ENCODE data around the gene SMG1. TPM values are rescaled to one million over a fixed set of nuclear protein-coding genes. Genes with fewer than 3 reads are reported as not detected.

The SMG1 gene
- total and polyA plus RNA-seq, 2 of the 13 experiments (the other 11 are each of a cell fraction or from before 2014, with no cell fraction given), result 48.7 to 53.7 TPM

GRCh38 chr16:18925986-18926865, at the start of gene SMG1 (continued):
- TF ChIP-seq, protein P1, sequence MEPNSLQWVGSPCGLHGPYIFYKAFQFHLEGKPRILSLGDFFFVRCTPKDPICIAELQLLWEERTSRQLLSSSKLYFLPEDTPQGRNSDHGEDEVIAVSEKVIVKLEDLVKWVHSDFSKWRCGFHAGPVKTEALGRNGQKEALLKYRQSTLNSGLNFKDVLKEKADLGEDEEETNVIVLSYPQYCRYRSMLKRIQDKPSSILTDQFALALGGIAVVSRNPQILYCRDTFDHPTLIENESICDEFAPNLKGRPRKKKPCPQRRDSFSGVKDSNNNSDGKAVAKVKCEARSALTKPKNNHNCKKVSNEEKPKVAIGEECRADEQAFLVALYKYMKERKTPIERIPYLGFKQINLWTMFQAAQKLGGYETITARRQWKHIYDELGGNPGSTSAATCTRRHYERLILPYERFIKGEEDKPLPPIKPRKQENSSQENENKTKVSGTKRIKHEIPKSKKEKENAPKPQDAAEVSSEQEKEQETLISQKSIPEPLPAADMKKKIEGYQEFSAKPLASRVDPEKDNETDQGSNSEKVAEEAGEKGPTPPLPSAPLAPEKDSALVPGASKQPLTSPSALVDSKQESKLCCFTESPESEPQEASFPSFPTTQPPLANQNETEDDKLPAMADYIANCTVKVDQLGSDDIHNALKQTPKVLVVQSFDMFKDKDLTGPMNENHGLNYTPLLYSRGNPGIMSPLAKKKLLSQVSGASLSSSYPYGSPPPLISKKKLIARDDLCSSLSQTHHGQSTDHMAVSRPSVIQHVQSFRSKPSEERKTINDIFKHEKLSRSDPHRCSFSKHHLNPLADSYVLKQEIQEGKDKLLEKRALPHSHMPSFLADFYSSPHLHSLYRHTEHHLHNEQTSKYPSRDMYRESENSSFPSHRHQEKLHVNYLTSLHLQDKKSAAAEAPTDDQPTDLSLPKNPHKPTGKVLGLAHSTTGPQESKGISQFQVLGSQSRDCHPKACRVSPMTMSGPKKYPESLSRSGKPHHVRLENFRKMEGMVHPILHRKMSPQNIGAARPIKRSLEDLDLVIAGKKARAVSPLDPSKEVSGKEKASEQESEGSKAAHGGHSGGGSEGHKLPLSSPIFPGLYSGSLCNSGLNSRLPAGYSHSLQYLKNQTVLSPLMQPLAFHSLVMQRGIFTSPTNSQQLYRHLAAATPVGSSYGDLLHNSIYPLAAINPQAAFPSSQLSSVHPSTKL (CRISPR knock-in tag; IDR thresholded peaks at IDR 0.05), result peak; percentile 66
- TF ChIP-seq POLR2A (IDR thresholded peaks at IDR 0.05; ENCODE audit: insufficient read depth in 1 of 2, low read depth in 2 of 2, low read length in 2 of 2) (peak; percentile 82 to 87), ZMYM4 (CRISPR knock-in tag; IDR thresholded peaks at IDR 0.05) (peak; percentile 93), WIZ (CRISPR knock-in tag; IDR thresholded peaks at IDR 0.05) (peak; percentile 5; the same call in 1 of the 2 replicates), TBX2 (CRISPR knock-in tag; IDR thresholded peaks at IDR 0.05; ENCODE audit: borderline replicate concordance) (peak; percentile 94), ZSCAN9 (CRISPR knock-in tag; IDR thresholded peaks at IDR 0.05; ENCODE audit: borderline replicate concordance) (peak; percentile 60; the same call in 1 of the 2 replicates), ZNF589 (CRISPR knock-in tag; conservative IDR thresholded peaks at IDR 0.05) (peak; percentile 23; the same call in 1 of the 2 replicates), ZNF225 (CRISPR knock-in tag; IDR thresholded peaks at IDR 0.05) (peak; percentile 18), MLXIP (CRISPR knock-in tag; IDR thresholded peaks at IDR 0.05; ENCODE audit: borderline replicate concordance) (peak; percentile 55; the same call in 1 of the 2 replicates), TERF1 (CRISPR knock-in tag; IDR thresholded peaks at IDR 0.05) (0 out of 2 replicates have a peak, but pooled peaks have one; percentile 92), ERF (CRISPR knock-in tag; IDR thresholded peaks at IDR 0.05) (peak; percentile 89; the same call in 1 of the 2 replicates), ETV6 (CRISPR knock-in tag; conservative IDR thresholded peaks at IDR 0.05) (peak; percentile 18; the same call in 1 of the 2 replicates), ZFP82 (CRISPR knock-in tag; IDR thresholded peaks at IDR 0.05; ENCODE audit: borderline replicate concordance) (peak; percentile 61), ZGPAT (CRISPR knock-in tag; IDR thresholded peaks at IDR 0.05) (peak; percentile 79), MAZ (IDR thresholded peaks at IDR 0.05; ENCODE audit: borderline replicate concordance, low read depth, low read length) (peak; percentile 42), MAZ (CRISPR knock-in tag; IDR thresholded peaks at IDR 0.05; ENCODE audit: low read depth) (peak; percentile 96), HNRNPL (IDR thresholded peaks at IDR 0.05; ENCODE audit: low read depth, low read length) (peak; percentile 86)
